Measurements from ENCODE around the gene TNS3.

The TNS3 gene

DNA sequence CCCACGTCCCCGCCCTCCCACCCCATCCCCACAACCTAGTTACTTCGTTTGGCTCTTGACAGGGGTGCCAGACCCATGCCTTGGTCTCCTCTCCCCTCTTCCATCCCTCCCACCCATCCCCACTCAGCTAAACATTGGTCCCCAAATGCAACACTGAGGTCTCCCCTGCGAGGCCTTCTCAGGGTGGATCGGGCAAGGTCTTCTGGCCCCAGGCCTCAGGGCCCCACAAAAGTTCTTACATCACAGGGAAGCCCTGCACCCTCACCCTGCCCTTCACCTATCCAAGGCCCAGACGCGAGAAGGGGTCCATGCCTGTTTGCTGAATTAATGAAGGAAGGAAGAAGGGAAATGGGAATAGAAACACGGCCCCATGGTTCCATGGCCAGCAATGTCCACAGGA is 32.0 kb downstream of the TNS3 start:
- DNase-seq (ENCODE audit: insufficient read length, low spot score) (no peak), FAIRE-seq (no peak)
- TF ChIP-seq CTCF (IDR thresholded peaks at IDR 0.05; ENCODE audit: insufficient read depth, missing control alignments), result no peak

GRCh38 chr7:47549397-47549796 is 32.5 kb downstream of the TNS3 start:
- no peak for FAIRE-seq
- TF ChIP-seq CTCF (IDR thresholded peaks at IDR 0.05; ENCODE audit: insufficient read depth, missing control alignments), result no peak
- no peak for DNase-seq (ENCODE audit: insufficient read length, low spot score)

DNA sequence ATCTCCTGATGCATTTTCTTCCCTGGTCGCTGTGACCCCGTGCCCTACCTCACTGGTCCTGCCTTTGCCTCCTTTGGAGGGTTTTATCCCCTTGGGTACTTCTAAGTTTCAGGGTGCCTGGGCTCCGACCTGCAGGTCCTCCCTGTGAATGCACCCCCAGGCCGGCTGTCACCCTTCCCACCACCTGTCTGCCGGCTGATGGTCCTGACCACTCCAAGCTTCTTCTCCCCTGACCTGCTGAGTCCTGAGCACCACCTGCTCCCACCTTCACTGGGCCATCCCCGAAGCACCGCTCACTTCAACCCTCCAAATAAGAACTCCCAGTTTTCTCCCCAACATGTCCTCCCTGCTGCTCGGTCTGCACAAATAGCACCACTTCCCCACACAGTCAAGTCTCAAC is 33.4 kb downstream of the TNS3 start:
- FAIRE-seq (no peak), DNase-seq (ENCODE audit: insufficient read length, low spot score) (no peak)
- TF ChIP-seq CTCF (IDR thresholded peaks at IDR 0.05; ENCODE audit: insufficient read depth, missing control alignments), result no peak

DNA sequence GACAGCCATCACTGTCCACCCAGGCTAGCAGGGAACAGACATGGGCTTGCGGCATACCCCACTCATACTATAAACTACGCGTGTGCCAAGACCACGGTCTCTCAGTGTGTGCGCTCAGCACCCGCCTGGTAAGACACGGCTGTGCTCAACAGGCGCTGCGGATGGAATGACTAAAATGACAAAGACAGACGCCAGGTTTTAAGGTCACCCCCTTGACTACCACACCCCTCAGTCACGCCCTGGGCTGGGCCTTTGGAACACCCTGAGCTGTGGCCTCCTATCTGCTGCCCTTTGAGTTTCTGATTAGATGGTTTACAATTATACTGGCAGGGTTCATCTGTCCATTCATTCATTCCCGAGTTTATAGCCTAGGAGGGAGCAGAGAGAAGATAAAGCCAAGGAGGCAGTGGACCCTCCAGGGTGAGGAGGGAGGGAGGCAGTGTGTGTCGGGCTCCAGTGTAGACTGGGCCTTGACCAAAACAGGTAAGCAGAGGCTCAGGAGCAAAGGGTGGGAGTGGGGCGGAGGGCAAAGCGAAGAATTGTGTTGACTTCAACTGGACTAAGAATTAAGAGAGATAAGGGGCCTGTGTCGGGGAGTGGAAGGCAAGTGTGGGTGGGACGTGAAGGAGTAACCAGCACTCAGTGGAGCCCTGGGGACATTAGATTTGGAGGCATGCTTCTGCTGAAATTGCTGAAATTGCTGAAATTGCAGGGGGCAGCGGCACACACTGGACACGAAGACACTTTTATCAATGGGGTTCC is 35.0 kb downstream of the TNS3 start:
- no peak for DNase-seq (ENCODE audit: insufficient read length, low spot score)
- no peak for FAIRE-seq
- TF ChIP-seq CTCF (IDR thresholded peaks at IDR 0.05; ENCODE audit: insufficient read depth, missing control alignments), result no peak

DNA sequence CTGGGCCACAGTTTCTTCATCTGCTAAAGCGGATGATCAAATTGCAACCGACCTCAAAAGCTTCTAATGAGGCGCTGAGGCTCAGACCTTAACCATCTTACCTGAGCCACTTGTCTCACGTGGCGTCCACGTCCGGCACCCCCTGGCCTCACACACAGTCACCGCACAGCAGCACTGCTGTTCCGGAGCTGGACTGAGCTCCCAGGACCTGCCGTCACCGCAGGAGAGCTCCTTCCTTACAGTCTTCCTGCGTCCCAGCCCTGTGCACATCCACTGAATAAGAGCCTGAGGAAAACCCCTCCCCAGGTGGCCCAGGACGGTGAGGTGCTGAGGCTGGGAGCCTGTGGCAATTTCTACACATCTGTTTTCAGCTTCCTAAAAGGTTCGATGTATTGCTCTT is 35.7 kb downstream of the TNS3 start:
- no peak for FAIRE-seq

GRCh38 chr7:47544416-47544815 is 37.5 kb downstream of the TNS3 start:
- DNase-seq (ENCODE audit: insufficient read length, low spot score) (no peak), FAIRE-seq (no peak)

More for the DNA sequence above, 35.7 kb downstream of the TNS3 start:
- no peak for TF ChIP-seq CTCF (IDR thresholded peaks at IDR 0.05; ENCODE audit: insufficient read depth, missing control alignments)
- no peak for DNase-seq (ENCODE audit: insufficient read length, low spot score)

More at GRCh38 chr7:47544416-47544815, 37.5 kb downstream of the TNS3 start:
- no peak for TF ChIP-seq CTCF (IDR thresholded peaks at IDR 0.05; ENCODE audit: insufficient read depth, missing control alignments)

Measured in D721Med (cell line).